ENCODE data around the gene CFAP57.

Gene CFAP57

GRCh38 chr1:43279666-43280065, 107.5 kb downstream of the CFAP57 start:
- DNase-seq = no peak

DNA sequence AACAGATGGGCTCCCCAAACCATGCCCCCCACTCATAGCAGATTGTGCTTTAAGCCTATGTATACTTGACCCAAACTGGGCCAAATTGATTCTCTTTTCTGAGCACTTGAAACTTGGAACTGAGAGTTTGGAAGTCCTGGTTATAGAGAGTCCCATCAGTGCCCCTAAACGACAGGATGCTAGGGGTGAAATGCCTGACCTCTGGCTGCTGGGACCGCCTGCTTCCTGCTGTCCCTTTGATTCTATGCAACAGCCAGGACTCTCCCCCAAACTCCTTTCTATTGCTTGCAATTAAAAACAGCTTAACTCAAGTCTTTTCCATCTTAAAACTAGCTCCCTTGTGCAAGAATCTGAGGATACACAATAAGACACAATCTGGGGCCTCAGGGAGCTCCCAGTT, 108.6 kb downstream of the CFAP57 start:
- no peak for DNase-seq

DNA sequence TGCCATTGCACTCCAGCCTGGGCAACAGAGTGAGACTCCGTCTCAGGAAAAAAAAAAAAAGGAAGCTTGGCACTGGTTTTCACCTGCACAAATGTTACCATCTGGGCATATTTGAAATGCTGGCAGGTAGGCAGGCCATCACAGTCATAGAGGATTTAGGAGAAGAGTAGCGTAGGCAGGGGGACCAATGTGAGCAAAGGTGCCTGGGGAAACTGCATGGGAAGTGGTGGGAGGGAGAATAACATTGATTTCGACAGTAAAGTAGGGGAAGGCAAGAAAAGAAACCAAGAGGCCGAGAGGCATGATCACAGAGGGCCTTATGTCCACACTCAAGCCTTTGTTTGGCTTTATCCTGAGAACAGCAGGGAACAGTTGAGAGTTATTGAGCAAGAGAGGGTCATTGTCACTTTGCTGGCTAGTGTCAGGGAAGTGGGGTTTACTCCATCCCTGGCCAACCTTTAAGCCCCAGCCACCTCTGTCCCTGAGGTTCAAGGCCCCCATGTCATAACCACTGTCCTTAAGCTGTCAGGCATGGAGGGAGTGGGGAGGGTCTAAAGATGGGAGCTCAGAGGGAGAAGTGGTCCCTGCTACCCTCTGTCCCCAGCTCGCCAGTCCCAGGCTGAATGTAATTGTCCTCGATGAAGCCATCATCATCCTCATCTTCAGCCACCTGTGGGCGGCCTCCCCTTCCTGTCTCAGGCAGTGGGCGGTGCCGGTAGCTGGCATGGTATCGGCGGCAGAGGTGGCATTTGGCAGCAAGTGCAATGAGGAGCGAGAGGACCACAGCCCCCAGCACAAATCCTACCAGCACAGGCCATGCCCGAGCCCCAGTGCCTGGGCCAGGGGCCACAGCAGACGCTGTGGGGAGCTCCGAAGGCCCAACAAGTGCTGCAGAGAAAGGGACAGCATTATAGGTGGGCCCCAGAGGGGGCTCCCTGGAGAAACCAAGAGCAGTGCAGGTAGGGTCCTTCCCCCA, 110.4 kb downstream of the CFAP57 start:
- DNase-seq = no peak

GRCh38 chr1:43284065-43284464, 111.9 kb downstream of the CFAP57 start:
- DNase-seq = no peak

- DNase-seq = no peak
Observed at GRCh38 chr1:43284546-43285110, 112.5 kb downstream of the CFAP57 start.

GRCh38 chr1:43285269-43285990, 113.3 kb downstream of the CFAP57 start, which contains the start of gene C1orf210:
Gene C1orf210, minus strand, starts transcription at chr1:43285581. Its CDS starts 2,311 bp downstream, at chr1:43283270.
- DNase-seq = no peak

- no peak for DNase-seq
Observed at GRCh38 chr1:43286115-43286514, 114.0 kb downstream of the CFAP57 start.

DNA sequence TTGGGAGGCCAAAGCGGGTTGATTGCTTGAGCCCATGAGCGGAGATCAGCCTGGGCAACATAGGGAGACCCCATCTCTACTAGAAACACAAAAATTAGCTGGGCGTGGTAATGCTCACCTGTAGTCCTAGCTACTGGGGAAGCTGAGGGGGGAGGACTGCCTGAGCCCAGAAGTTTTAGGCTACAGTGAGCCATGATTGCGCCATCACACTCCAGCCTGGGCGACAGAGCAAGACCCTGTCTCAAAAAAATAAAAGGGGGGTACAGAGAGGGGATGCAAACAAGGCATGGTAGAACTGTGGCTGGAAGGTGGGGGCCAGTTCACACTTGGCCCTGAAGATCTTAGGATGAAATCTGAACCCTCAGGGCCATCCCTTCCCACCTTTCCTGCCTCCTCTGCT, 114.4 kb downstream of the CFAP57 start:
- DNase-seq = no peak

GRCh38 chr1:43288058-43288784, 116.1 kb downstream of the CFAP57 start:
- DNase-seq = no peak

- no peak for DNase-seq
Observed at GRCh38 chr1:43288785-43289706, 116.9 kb downstream of the CFAP57 start.

DNA sequence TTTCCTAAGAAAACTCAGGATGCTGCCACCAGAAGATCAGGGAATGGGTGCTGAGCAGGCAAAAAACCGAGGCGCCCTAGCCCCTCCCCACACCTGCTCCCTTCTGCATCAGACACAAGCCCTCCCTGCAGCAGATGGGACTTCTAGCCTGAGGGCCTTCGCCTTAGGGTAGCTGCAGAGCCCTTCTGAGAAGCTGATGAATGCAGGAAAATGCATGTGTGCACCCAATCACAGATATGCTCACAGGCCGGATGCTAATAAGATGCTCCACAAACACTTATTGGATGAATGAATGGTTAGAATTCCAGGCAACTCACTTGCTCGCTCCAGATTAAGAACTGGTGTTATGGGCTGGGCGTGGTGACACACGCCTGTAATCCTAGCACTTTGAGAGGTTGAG, 120.1 kb downstream of the CFAP57 start:
- DNase-seq = no peak

DNA sequence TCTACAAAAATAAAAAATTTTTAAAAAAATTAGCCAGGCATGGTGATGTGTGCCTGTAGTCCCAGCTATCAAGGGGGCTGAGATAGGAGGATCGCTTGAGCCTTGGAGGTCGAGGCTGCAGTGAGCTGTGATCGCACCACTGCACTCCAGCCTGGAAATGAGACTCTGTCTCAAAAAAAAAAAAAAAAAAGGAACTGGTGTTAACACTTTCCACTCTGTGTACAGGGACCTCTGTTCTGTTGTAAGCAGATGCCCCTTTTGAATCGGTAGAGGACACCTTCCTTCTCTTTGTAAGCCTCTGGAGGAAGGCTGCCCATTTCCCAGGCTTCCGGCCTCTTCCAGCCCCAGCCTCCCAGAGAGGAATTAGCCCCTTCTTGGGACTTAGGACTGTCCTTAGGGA, 120.5 kb downstream of the CFAP57 start:
- DNase-seq = no peak

- no peak for DNase-seq
Observed at GRCh38 chr1:43293176-43293575, 121.0 kb downstream of the CFAP57 start.

DNA sequence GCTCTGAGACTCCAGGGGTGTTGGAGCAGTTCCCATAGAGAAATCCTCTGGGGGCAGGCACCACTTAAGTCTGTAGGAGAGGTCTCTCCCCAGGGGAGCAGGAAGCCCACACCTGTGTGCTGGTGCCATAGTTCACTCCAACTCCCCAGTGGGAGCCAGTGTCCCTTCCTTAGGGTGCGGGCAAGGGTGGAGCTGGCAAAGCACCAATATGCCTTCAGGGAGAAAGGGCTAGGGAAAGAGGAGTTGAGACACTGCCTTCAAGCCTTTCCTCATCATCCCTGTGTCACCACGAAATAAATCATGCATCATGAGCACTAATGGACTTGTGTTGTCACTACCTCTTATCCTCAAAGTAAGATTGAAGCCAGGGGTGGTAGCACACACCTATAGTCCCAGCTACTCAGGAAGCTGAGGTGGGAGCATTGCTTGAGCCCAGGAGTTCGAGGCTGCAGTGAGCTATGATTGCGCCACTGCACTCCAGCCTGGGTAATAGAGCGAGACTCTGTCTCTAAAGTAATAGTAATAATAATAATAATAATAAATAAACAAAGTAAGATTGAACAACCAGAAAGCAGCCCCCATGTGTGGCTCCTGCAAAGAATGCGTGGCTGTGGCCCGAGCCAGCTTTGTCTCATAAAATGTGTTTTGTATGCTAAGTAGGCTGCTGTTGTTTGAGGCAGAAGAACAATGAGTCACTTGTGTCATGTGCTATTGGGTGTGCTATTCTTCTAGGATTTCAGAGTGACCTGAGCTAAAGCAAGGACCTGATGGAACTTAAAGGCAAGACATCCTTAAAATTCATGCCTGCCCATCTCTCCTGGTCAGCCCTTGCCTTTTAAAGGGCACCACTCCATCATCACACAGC, 122.0 kb downstream of the CFAP57 start:
- no peak for DNase-seq

DNA sequence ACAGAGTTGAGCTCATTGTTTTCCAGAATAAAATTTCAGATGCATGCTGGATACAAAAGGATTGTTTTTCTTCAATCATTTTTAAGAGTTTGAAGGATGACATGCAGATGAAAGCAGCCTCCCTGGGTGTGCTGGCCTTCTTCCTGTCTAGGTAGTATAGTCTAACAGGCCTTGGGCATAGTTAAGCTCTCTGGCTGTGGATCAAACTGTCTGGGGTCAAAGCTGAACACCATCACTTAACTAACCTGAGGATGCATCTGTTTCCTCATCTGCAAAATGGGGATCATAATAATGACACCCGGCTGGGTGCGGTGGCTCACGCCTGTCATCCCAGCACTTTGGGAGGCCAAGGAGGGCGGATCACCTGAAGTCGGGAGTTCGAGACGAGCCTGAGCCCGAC, 122.6 kb downstream of the CFAP57 start:
- DNase-seq = no peak

DNA sequence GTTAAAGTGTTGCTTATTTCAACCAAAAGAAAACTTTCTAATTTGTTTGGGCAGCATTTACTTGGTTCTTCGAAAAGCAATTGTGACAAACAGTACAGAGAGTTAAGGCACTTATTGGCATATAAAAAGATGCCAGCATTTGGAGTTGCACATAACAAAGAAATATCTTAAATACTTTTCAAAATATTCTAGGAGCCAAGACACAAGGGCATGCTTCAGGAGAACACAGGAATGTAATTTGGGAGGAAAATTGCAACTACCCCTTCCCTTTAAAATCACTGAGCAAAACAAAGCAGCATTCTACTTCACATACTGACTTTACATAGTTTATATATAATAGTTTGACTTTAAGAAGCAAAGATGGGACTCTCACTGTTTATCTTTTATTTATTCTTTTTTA, 124.1 kb downstream of the CFAP57 start:
- DNase-seq = no peak

GRCh38 chr1:43298055-43298454, 125.9 kb downstream of the CFAP57 start:
- DNase-seq = no peak

GRCh38 chr1:43299101-43299500, 127.0 kb downstream of the CFAP57 start:
- no peak for DNase-seq

DNA sequence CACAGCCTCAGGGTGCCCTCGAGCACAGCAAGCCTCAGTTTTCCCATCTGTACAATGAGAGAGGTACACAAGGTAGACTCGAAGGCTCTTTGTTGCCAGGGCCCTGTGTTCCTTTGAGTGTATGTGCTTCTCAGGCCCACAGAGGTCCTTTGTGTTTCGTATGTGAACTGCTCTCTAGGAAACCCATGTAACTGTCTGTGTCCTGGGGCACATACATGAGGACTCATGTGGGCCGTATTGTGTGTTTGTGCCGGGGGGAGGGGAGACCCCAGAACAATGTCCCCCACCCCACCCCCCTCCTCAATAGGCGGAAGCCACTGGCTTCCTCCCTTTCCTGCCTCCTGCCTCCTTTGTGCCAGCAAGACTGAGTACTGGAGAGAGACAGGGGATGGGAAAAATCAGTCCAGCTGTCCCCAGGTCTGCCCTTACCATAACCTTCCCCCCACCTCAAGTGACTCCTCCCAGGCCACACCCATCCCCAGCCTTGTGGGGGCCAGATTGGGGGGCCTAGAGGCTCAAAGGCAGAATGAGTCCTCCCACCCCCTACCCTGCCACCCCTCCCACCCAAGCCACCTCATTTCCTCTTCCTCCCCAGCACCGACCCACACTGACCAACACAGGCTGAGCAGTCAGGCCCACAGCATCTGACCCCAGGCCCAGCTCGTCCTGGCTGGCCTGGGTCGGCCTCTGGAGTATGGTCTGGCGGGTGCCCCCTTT, 128.4 kb downstream of the CFAP57 start, which contains the start of gene TIE1:
Gene TIE1, plus strand, starts transcription at position 605 of the 717 bp plus-strand sequence. Its CDS starts 90 bp downstream, at position 695.
- DNase-seq = no peak

DNA sequence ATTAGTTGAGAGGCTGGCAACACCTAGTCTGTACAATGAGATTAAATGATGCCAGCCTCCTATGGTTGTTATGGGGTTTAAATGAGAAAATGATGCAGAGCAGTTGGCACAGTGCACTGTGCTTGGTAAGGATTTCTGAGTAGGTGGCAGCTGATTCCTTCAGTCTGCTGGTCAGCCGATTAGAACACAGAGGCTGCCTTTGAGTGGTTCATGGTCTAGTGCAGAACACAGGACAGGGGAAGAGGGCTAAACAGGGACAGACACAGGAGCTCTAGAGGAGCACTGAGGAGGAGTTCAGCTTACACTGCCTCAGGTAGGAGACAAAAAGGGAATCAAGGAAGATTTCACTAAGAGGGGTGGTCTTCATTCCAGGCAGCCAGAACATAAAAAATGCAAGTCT, 130.1 kb downstream of the CFAP57 start:
- DNase-seq = no peak

Measured in GF-D8 (cell line).